SK-N-MC (cell line): Measurements from ENCODE around the gene RUNX2.

ENCODE experiments used
- EZH2 ChIP-seq: fragments of 200-600 bp; sonication (generic); IDR thresholded peaks from one replicate; pipeline ENCODE4 v1.6.1; 2017; ENCODE audit warnings: antibody characterized with exemption
- FOXP2 ChIP-seq: optimal IDR thresholded peaks from 2 replicates; pipeline ENCODE3; 2011; ENCODE audit warnings: mild to moderate bottlenecking, moderate library complexity; ENCODE audit not compliant: insufficient read depth; ENCODE audit errors: extremely low read length, control extremely low read depth
- POLR2AphosphoS5 ChIP-seq: IDR thresholded peaks from 2 replicates; pipeline ENCODE4 v1.6.1; 2012; ENCODE audit warnings: mild to moderate bottlenecking, low read depth, low read length, borderline replicate concordance

DNA sequence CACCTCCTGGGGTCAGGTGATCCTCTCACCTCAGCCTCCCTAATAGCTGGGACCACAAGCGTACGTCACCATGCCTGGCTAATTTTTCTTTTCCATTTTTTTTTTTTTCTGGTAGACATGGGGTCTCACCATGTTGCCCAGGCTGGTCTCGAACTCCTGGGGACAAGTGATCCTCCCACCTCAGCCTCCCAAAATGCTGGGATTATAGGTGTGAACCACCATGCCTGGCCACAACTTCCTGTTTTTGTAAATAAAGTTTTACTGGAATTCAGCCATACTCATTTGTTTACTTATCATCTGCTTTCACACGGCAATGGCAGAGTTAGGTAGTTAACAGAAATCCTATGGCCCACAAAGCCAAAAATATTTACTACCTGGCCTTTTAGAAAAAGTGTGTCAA, 7.8 kb upstream of the RUNX2 start:
- TF ChIP-seq EZH2: no peak
- no peak for TF ChIP-seq POLR2AphosphoS5
- TF ChIP-seq FOXP2: no peak
